GM21717 (cell line): ENCODE data around the gene CAPN8.

Experiments used
- ATAC-seq: cut with Tn5 transposase; IDR thresholded peaks from one replicate; pipeline ENCODE4 v1.9.1; 2021; ENCODE audit warnings: mild to moderate bottlenecking, moderate library complexity; ENCODE audit not compliant: unreplicated experiment

CAPN8 gene

GRCh38 chr1:223665592-223666312 is at the start of gene CAPN8:
TSS of gene CAPN8 (minus strand) at chr1:223665701. CDS start at chr1:223665646, 55 bp downstream.
- no peak for ATAC-seq

DNA sequence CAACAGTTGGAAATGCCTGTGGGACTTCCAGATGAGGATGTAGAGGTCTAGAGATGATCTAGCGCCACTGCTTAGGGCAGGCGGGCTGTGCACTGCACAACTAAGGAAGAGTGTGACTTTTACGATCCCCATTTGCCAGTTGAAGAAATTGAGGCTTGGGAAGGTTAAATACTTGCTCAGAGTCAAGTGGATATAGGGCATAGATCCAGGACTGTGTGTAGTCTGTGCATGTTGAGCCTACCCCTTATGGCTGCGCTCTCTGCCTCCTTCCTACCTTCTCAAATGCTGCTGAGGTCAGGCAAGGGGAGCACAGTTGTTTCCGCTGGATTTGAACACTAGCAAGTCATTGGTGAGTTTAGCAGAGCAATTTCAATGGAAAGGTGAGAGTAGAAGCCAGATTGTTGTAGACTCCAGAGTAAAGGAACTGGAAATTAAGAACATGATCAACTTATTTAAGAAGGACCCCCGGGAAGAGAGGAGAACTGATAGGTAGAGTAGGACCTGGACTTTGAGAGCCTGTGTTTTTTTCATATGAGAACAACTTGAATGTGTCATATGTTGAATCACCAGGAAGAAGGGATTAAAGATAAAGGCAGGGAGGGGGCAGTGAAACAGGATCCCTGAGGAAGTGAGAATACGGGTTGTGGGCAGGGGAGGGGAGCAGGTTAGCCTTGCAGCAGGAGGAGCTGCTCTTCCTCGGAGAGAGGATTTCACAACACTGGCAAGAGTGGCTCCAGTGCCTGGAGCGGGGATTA is 49.5 kb upstream of the CAPN8 start:
- no peak for ATAC-seq

DNA sequence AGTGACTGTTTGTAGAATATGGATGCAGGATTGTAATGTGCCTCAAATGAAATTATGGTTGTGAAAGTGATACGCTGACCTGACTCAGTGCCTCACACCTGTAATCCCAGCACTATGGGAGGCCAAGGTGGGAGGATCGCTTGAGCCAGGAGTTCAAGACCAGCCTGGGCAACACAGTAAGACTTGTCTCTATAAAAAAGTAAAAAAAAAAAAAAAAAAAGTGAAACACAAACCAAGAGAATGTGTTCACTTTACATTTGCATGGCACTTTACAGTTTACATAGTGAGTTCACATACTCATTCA is 48.9 kb upstream of the CAPN8 start:
- no peak for ATAC-seq

DNA sequence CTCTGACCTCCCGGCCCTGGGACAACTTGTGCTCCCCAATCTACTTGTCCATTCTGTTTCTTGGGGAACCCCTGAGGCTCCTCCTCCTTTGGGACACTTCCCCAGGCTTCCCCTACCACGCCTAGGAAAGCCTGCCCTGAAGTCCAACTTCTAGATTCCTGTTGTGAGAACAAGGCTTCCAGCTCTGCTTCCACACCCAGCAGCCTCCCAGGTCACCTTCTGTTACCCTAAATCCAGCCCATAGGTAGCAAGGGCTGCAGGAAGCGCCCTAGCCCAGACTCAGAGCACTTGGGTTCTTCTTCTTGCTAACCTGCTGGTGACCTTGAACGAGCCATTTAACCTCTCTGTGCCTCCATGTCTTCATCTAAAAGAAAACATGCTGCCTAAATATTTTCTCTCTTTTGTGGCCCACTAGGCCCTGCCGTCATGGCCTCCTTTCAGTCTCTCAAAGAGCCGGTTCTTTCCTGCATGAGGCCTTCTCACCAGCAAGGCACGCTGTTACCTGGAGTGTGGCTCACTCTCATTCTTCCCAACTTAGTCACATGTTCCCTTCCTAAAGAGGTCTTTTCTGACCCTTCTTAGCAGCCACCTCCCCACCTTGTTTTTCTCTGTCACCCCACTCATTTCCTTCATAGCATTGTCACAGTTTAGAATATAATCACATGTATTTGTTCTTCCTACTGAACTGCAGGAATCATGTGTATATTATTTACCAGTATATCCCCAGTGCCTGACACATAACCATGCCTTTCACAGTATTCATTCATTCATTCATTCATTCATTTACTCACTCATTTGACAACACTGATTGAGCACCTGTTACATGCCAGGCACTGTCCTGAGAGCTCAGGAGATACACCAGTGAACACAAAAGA is 48.3 kb upstream of the CAPN8 start:
- ATAC-seq, result no peak

GRCh38 chr1:223712850-223713474 is 47.5 kb upstream of the CAPN8 start:
- peak; percentile 37 for ATAC-seq

DNA sequence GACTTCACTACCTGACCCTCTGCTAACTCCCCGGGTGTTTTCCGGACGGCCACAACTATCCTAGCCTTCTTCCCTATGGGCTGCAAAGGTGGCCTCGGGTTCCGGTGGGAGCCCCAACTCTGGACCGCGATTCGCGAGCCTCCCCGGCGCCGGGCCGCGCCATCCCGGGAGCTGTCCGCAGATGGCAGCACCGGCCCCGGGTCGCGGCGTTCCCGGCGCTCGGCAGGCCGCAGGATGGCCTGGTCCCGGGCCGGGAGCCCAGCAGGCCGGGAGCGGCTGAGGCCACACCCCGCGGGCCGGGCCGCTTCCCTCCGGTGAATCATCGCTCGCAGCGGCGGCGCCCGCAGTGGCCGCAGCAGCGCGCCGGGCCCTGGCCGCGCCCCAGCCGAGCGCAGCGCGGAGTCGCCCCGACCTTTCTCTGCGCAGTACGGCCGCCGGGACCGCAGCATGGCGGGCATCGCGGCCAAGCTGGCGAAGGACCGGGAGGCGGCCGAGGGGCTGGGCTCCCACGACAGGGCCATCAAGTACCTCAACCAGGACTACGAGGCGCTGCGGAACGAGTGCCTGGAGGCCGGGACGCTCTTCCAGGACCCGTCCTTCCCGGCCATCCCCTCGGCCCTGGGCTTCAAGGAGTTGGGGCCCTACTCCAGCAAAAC is 46.8 kb upstream of the CAPN8 start, which contains the start of gene CAPN2:
TSS of gene CAPN2 (plus strand) at position 346 of the 656 bp plus-strand sequence. CDS start at position 448, 102 bp downstream.
- ATAC-seq, result peak; percentile 58

DNA sequence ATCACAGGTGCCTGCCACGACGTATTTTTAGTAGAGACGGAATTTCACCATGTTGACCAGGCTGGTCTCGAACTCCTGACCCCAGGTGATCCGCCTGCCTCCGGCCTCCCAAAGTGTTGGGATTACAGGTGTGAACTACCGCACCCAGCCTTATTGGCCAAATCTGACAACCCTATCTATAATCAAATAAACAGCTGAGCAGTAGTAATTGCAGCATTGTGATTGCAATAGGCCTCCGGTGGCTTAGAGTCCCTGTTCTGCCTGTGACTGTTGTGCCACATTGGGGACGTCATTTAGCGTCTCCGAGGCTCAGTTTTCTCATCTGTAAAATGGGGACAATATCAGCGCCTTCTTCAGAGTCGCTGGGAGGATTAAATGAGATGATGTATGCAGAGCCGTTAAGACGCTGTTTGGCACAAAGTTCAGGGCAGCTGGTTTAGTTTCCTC is 46.3 kb upstream of the CAPN8 start:
- no peak for ATAC-seq

DNA sequence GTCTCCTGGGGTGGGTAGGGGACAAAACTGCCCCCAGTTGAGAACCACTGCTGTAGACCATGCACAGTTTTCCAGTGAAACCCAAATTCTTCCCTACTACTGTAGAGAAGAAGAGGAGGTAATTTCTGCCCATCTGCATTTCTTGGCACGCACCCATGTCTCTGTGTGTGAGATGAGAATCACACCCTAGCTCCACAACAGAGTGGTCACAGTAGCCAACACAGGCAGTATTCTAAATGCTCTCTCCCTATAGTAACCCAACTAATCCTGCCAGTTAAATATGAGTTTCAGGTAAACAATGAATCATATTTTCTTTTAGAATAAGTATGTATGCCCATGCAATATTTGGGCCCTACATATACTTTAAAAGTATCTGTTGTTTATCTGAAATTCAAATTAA is 45.7 kb upstream of the CAPN8 start:
- no peak for ATAC-seq

- no peak for ATAC-seq
Observed at GRCh38 chr1:223710179-223711133, 45.0 kb upstream of the CAPN8 start.

DNA sequence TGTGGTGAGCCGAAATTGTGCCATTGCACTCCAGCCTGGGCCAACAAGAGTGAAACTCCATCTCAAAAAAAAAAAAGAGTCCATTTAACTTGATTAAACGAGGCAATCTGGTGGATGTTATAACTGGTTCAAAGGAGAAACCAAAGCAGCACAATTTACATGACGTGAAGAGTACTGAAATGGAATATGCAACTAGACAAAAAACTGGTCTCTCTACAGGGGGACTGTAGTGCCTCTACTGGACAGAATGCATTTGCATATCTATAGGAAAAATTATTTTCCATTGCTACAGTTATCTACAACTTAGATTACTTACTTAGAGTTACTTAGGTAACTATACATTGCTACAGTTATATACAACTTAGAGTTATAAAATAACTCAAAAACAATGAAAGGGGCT is 44.1 kb upstream of the CAPN8 start:
- no peak for ATAC-seq

DNA sequence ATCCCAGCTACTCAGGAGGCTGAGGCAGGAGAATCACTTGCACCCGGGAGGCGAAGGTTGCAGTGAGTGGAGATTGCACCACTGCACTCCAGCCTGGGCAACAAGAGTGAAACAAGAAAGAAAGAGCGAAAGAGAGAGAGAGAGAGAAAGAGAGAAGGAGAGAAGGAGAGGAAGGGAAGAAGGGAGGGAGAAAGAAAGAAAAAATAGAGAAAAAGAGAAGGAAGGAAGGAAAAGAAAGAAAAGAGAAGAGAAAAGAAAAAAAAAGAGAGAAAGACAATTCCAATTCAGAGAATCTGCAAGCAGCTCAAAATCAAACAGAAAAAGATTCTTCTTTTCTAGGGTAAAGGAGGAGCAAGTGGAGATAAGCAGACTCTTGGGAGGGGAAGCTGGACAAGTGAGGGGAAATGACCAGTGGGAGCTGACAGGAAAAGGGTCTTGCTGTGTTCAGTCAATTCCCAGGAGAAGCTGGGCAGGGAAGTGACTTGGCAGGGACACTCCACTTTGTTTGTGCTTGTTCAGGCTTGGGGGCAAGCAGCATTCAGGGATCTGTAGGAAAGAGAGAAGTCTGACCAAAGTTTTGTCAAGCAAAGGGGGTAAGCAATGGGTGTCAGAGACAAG is 43.3 kb upstream of the CAPN8 start:
- no peak for ATAC-seq

GRCh38 chr1:223708001-223708359 is 42.5 kb upstream of the CAPN8 start:
- no peak for ATAC-seq

DNA sequence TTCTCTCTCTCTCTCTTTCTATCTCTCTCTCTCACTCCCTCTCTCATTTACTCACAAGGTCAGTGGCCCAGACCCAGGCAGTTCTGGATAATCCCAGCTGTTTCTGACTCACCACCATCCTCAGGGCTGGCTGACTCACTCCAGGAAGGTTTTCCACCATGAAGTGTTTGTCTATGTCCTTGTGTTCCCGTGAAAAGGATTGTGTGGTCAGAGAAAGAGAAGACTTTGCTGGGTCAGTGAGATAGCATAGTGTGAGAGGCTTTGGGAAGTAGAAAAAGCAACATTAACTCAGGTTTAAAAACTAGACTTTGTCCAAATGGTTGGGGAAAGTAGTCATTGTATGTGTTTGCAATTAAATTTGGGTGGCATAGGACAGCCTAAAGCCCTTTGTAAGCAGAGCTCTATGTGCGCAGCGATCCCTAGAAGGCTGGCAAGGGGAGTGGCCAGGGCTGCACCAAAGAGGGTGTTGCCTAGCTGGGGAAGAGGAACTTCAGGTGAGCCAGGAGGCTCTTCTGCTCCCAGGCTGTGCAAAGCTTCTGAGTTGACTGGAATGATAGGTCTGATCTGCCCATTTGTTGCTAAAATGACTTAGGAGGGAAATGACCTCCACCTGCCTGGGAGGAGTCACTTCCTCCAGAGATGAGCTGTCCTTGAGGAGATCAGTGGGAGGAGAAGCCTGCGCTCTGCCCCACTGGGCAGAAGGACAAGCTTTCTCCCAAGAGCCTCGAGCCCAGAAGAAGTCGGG is 41.9 kb upstream of the CAPN8 start:
- no peak for ATAC-seq

DNA sequence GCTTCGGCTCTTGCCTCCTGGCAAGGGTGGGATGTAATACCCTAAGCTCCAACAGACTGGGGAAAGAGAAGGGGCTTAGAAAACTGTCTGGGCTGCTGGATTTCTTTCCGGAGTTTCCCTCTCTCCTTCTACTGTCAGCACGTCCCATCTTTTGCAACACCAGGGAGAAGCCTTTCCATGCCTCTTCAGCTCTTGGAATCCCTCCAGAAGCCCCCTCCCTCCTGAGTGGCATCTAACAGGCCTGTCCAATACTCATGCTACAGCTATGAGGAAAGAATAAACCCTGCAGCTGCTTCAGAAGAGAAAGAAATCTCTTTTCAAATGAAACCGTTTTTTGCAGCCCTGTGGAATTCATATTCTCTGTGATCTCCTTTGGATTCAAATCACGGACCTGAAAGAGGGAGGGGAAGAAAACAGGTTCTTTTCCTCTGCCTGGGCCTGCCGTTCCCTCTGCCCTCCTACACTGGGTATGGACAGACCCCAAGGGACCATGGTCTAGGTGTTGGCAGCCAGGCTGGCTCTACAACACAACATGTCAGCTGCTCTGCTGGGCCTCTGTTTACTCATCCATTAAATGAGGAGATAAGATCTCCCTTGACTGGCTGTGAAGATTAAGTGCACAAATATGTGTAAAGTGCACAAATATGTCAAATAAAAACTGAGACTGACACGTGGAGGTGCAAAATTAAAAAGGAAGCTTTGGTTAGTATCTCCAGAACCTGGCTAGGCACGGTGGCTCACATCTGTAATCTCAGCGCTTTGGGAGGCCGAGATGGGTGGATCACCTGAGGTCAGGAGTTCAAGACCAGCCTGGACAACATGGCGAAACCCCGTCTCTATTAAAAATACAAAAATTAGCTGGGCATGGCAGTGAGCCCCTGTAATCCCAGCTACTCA is 40.8 kb upstream of the CAPN8 start:
- no peak for ATAC-seq

DNA sequence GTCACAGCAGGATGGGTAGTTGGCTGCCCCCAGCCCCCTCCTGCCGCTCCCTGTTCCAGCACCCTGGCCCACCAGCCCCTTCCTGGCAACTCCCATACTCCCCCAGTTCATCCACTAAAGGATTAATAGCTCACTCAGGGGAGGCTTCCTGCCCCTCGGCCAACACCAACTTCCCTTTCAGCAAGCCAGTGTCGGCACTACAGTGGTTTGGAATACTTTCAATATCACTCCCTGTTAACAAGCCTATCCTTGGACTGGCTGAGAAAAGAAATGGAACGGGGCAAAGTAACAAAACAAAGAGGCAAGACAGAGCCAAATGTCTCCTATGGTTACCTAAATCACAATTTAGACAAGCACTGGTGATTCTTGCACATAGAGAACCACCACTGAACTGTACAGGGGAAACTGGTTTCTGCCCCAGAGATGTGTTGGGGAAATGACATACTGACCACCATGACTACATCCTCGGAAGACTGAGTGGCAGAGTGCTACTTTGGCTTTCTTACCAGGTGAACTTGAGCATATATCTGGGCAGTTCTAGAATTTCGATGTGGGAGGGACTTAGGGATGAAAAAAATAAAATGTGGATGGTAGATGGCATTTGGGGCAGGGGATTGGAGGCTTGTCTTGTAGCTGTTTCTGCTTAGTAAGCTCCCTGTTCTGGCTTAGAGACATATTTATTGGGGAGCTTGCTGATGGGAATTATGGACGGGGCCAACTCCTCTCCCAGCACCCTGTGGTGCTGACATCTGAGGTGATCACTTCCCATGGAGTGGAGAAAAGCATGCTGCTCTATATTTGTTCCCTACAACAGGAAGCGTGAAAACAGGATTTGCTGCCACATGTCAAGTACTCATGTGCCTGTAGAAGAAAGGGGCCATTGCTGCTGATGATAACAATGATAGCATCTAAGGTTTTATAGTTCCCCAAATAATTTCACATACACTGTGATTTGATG is 39.7 kb upstream of the CAPN8 start:
- no peak for ATAC-seq

- ATAC-seq, result no peak
Observed at GRCh38 chr1:223703668-223704013, 38.1 kb upstream of the CAPN8 start.
